ENCODE data around the gene CCNL1. TPM values are rescaled to one million over a fixed set of nuclear protein-coding genes. Genes with fewer than 3 reads are reported as not detected.

Gene CCNL1
- total and polyA plus RNA-seq, 7 experiments from 2014 or later: 65.4 to 1,170 (median 353) TPM

- peak overlapping the region in 2 of 9 donors; percentile 7 to 25 for H3K27ac Mint-ChIP-seq
- H3K4me3 Mint-ChIP-seq: no peak overlapping the region
- peaks cover 0 to 4% (median 0%) of the 10 kb centered on the region in 11 donors for H3K9me3 Mint-ChIP-seq
- ATAC-seq (no peak), DNase-seq (no peak)
- intact Hi-C loops (cut with micrococcal nuclease): no loop called here
- no peaks in the 10 kb centered on the region for H3K27me3 ChIP-seq (ENCODE audit: control insufficient read depth in 2 of 2, insufficient read depth in 2 of 2, low read length in 2 of 2)
- H3K36me3 ChIP-seq (ENCODE audit: control insufficient read depth in 2 of 3, insufficient read depth in 3 of 3, low read length in 3 of 3): no peaks in the 10 kb centered on the region
- peaks cover 0 to 5% (median 0%) of the 10 kb centered on the region in 5 donors for H3K36me3 Mint-ChIP-seq
- H3K27me3 Mint-ChIP-seq: no peaks in the 10 kb centered on the region
- ChIA-PET POLR2A (interaction anchor here (1.1 to 2.2 kb wide), 3 partner anchors 10 to 33 kb away, joined by 3 to 6 read pairs (median 4); no protein-coding TSS in a partner anchor), CTCF (interaction anchor here (0.7 to 1.5 kb wide), 3 partner anchors 27 to 579 kb away, joined by 3 to 4 read pairs (median 3); no protein-coding TSS in a partner anchor)
- peaks cover 0 to 9% of the 10 kb centered on the region in 2 donors for H3K4me1 ChIP-seq (ENCODE audit: control insufficient read depth in 2 of 2, insufficient read depth in 2 of 2, low read length in 2 of 2)
- H3K27ac ChIP-seq (ENCODE audit: low read depth, low read length): no peak overlapping the region
- H3K4me3 ChIP-seq (ENCODE audit: low read length): no peak overlapping the region
- peaks cover 0 to 34% (median 5%) of the 10 kb centered on the region in 7 donors for H3K4me1 Mint-ChIP-seq
- H3K9me3 ChIP-seq (ENCODE audit: control insufficient read depth in 2 of 3, low read length in 3 of 3): no peaks in the 10 kb centered on the region
These were observed 37.8 kb downstream of the CCNL1 start for GRCh38 chr3:157122116-157122515.

GRCh38 chr3:157121522-157121921, 38.4 kb downstream of the CCNL1 start:
- intact Hi-C loops (cut with micrococcal nuclease): loop anchor here in 1 of 2 donors (1.0 kb wide), 1 partner anchor 8 kb away; no protein-coding TSS in a partner anchor

GRCh38 chr3:157120071-157120892, 39.7 kb downstream of the CCNL1 start:
- Mint-ChIP-seq H3K27ac (no peak overlapping the region), H3K36me3 (peaks cover 0 to 5% (median 0%) of the 10 kb centered on the region in 5 donors), H3K9me3 (peaks cover 0 to 4% (median 0%) of the 10 kb centered on the region in 11 donors), H3K27me3 (no peaks in the 10 kb centered on the region), H3K4me1 (peaks cover 0 to 37% (median 2%) of the 10 kb centered on the region in 7 donors), H3K4me3 (no peak overlapping the region)
- intact Hi-C loops (cut with micrococcal nuclease): no loop called here
- peaks cover 0 to 9% of the 10 kb centered on the region in 2 donors for H3K4me1 ChIP-seq (ENCODE audit: control insufficient read depth in 2 of 2, insufficient read depth in 2 of 2, low read length in 2 of 2)
- ChIA-PET CTCF (no interaction called here), POLR2A (interaction anchor here (0.6 to 2.5 kb wide), 4 partner anchors 8 to 434 kb away, joined by 3 to 6 read pairs (median 4); no protein-coding TSS in a partner anchor)
- no peak overlapping the region for H3K4me3 ChIP-seq (ENCODE audit: low read length)
- no peaks in the 10 kb centered on the region for H3K9me3 ChIP-seq (ENCODE audit: control insufficient read depth in 2 of 3, low read length in 3 of 3)
- H3K27ac ChIP-seq (ENCODE audit: low read depth, low read length): no peak overlapping the region
- ATAC-seq (no peak), DNase-seq (no peak)
- no peaks in the 10 kb centered on the region for H3K36me3 ChIP-seq (ENCODE audit: control insufficient read depth in 2 of 3, insufficient read depth in 3 of 3, low read length in 3 of 3)
- H3K27me3 ChIP-seq (ENCODE audit: control insufficient read depth in 2 of 2, insufficient read depth in 2 of 2, low read length in 2 of 2): no peaks in the 10 kb centered on the region

More at GRCh38 chr3:157121522-157121921, 38.4 kb downstream of the CCNL1 start:
- POLR2A ChIA-PET: interaction anchor here (0.7 to 2.2 kb wide), 3 partner anchors 8 to 446 kb away, joined by 3 to 6 read pairs (median 3); no protein-coding TSS in a partner anchor
- no peak for ATAC-seq
- Histone ChIP-seq H3K36me3 (ENCODE audit: control insufficient read depth in 2 of 3, insufficient read depth in 3 of 3, low read length in 3 of 3) (no peaks in the 10 kb centered on the region), H3K4me1 (ENCODE audit: control insufficient read depth in 2 of 2, insufficient read depth in 2 of 2, low read length in 2 of 2) (peaks cover 0 to 9% of the 10 kb centered on the region in 2 donors), H3K27me3 (ENCODE audit: control insufficient read depth in 2 of 2, insufficient read depth in 2 of 2, low read length in 2 of 2) (no peaks in the 10 kb centered on the region), H3K9me3 (ENCODE audit: control insufficient read depth in 2 of 3, low read length in 3 of 3) (no peaks in the 10 kb centered on the region), H3K27ac (ENCODE audit: low read depth, low read length) (no peak overlapping the region), H3K4me3 (ENCODE audit: low read length) (no peak overlapping the region)
- CTCF ChIA-PET: interaction anchor here (1.5 kb wide), 1 partner anchor 33 kb away, joined by 4 read pairs; no protein-coding TSS in a partner anchor
- H3K27me3 Mint-ChIP-seq: no peaks in the 10 kb centered on the region
- no peak overlapping the region for H3K4me3 Mint-ChIP-seq
- H3K9me3 Mint-ChIP-seq: peaks cover 0 to 4% (median 0%) of the 10 kb centered on the region in 11 donors
- DNase-seq: no peak
- H3K36me3 Mint-ChIP-seq: peaks cover 0 to 5% (median 0%) of the 10 kb centered on the region in 5 donors
- H3K27ac Mint-ChIP-seq: peak overlapping the region in 2 of 9 donors; percentile 7 to 25
- peaks cover 0 to 33% (median 3%) of the 10 kb centered on the region in 7 donors for H3K4me1 Mint-ChIP-seq

- Histone ChIP-seq H3K36me3 (ENCODE audit: control insufficient read depth in 2 of 3, insufficient read depth in 3 of 3, low read length in 3 of 3) (no peaks in the 10 kb centered on the region), H3K4me1 (ENCODE audit: control insufficient read depth in 2 of 2, insufficient read depth in 2 of 2, low read length in 2 of 2) (peaks cover 0 to 9% of the 10 kb centered on the region in 2 donors), H3K27ac (ENCODE audit: low read depth, low read length) (no peak overlapping the region), H3K4me3 (ENCODE audit: low read length) (no peak overlapping the region), H3K27me3 (ENCODE audit: control insufficient read depth in 2 of 2, insufficient read depth in 2 of 2, low read length in 2 of 2) (no peaks in the 10 kb centered on the region), H3K9me3 (ENCODE audit: control insufficient read depth in 2 of 3, low read length in 3 of 3) (no peaks in the 10 kb centered on the region)
- peaks cover 0 to 30% (median 2%) of the 10 kb centered on the region in 7 donors for H3K4me1 Mint-ChIP-seq
- H3K36me3 Mint-ChIP-seq: peaks cover 0 to 5% (median 0%) of the 10 kb centered on the region in 5 donors
- peak; percentile 68 for ATAC-seq
- ChIA-PET CTCF (interaction anchor here (0.7 kb wide), 1 partner anchor 31 kb away, joined by 3 read pairs; no protein-coding TSS in a partner anchor), POLR2A (interaction anchor here (2.5 to 4.3 kb wide), 2 partner anchors 8 to 30 kb away, joined by 6 to 13 read pairs; no protein-coding TSS in a partner anchor)
- no peak for DNase-seq
- peak overlapping the region in 4 of 9 donors; percentile 8 to 70 (median 37) for H3K27ac Mint-ChIP-seq
- H3K9me3 Mint-ChIP-seq: peaks cover 0 to 4% (median 0%) of the 10 kb centered on the region in 11 donors
- H3K27me3 Mint-ChIP-seq: no peaks in the 10 kb centered on the region
- peak overlapping the region in 1 of 10 donors; percentile 47 for H3K4me3 Mint-ChIP-seq
- intact Hi-C loops (cut with micrococcal nuclease): loop anchor here in 1 of 2 donors (1.0 to 2.0 kb wide), 2 partner anchors 9 to 17 kb away; no protein-coding TSS in a partner anchor
These were observed 40.5 kb downstream of the CCNL1 start for GRCh38 chr3:157119369-157119951.

GRCh38 chr3:157117875-157118654, 41.9 kb downstream of the CCNL1 start:
- H3K4me1 ChIP-seq (ENCODE audit: control insufficient read depth in 2 of 2, insufficient read depth in 2 of 2, low read length in 2 of 2): peaks cover 0 to 9% of the 10 kb centered on the region in 2 donors
- Mint-ChIP-seq H3K9me3 (peaks cover 0 to 4% (median 0%) of the 10 kb centered on the region in 11 donors), H3K4me1 (peaks cover 0 to 33% (median 2%) of the 10 kb centered on the region in 7 donors), H3K36me3 (peaks cover 0 to 5% (median 0%) of the 10 kb centered on the region in 5 donors), H3K27me3 (no peaks in the 10 kb centered on the region), H3K4me3 (no peak overlapping the region), H3K27ac (no peak overlapping the region)
- intact Hi-C loops (cut with micrococcal nuclease): loop anchor here in 1 of 2 donors (2.0 kb wide), 1 partner anchor 15 kb away; no protein-coding TSS in a partner anchor
- H3K27me3 ChIP-seq (ENCODE audit: control insufficient read depth in 2 of 2, insufficient read depth in 2 of 2, low read length in 2 of 2): no peaks in the 10 kb centered on the region
- no peak for DNase-seq
- no peak overlapping the region for H3K4me3 ChIP-seq (ENCODE audit: low read length)
- no peaks in the 10 kb centered on the region for H3K36me3 ChIP-seq (ENCODE audit: control insufficient read depth in 2 of 3, insufficient read depth in 3 of 3, low read length in 3 of 3)
- ATAC-seq: no peak
- ChIA-PET CTCF (interaction anchor here (0.6 to 1.4 kb wide), 2 partner anchors 13 to 19 kb away, joined by 3 read pairs; no protein-coding TSS in a partner anchor), POLR2A (interaction anchor here (2.5 to 4.3 kb wide), 2 partner anchors 10 to 29 kb away, joined by 6 to 13 read pairs; no protein-coding TSS in a partner anchor)
- no peak overlapping the region for H3K27ac ChIP-seq (ENCODE audit: low read depth, low read length)
- no peaks in the 10 kb centered on the region for H3K9me3 ChIP-seq (ENCODE audit: control insufficient read depth in 2 of 3, low read length in 3 of 3)
